CD4-positive, alpha-beta T cell treated with Interleukin-1 beta for 1 hour (primary cell): ENCODE measurements around the gene FMO2.
A peak's percentile ranks its signal among the peaks of the same experiment; 100 is the strongest.
"Not testable (repeated sequence)": the region's sequence is repeated elsewhere in the genome, so short reads cannot be mapped to it uniquely, and the experiment has no call there.

Experiments used
- DNase-seq, 2 donors: peaks; one replicate each; pipeline ENCODE4 v3.0.0-alpha.2; 2020 to 2022

FMO2 gene

DNA sequence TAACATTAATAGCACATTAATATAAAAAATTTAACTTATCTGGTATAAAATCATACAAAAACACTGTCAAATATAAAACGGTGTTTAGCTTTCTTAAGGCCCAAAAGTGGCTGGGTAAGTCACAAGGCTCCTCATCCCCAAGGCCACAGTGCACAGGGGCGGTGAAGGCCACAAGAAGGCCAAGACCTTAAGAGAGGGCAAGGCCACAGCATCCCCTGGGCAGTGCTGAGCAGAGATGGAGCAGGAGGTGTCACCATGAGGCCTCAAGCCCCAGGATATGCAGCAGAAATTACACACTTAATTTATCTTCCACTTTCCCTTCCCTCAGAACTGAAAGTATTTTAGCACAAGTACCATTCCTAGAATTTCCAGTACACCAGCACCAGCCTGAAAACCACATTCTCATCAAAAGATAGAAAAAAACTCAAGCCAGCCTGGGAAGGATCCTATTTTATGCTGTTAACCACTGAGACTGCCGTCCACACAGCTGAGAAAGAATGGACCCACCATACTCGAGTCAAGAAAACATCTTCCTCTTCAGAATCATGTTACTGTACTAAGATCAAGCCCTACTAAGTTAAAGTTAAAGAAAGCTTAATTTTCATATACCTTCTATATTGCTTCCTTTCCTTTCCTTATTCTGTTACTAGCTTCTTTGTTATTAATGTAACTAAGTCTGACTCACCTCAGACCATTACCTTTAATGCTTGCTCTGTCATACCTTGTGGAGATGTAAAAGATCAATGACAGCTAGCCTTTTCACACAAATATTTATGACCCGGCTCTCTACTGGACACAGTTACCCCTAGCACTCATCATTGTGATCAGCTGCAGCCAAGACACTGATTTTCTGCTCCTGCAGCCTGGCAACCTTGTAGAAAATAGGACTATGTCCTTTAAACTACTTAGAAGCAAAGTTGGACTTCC is 36.8 kb downstream of the FMO2 start:
- no peak for DNase-seq

DNA sequence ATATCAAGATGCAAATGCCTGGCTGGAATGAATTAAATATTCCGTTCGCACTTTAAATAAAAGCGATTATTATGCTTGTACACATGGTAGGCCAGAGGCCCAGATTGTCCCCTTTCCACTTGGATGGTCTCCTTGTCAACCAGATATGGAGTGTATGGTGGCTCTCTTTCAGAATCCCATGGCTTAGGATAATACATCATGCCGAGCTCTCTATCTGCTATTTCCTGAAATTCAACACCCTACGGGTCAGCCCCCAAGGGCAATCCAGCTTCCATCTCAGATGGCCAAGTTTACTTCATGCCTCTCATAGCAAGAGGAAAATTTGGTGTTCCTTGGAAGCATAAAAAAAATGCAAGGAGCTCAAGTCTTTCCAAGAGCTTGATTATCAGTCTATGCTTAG is 37.8 kb downstream of the FMO2 start:
- no peak for DNase-seq

DNA sequence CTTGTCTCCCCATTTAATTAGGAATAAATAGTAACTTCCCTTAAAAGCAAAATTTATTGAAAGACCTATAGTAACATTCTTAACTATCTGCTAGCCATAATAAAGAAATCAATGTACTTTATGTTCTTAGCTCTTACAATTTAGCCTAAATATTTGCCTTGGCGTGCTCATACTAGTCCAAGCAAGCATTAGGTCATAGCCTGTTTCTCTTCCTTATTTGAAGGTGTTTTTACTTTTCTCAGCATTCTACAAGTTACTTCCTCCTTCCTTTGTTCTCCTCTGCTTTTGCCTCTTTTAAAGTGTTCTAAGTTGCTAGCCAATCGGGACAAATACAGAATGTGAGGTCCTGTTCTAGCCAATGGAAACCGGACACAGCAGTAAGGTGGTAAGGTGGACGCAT is 39.2 kb downstream of the FMO2 start:
- DNase-seq: not testable (repeated sequence)

DNA sequence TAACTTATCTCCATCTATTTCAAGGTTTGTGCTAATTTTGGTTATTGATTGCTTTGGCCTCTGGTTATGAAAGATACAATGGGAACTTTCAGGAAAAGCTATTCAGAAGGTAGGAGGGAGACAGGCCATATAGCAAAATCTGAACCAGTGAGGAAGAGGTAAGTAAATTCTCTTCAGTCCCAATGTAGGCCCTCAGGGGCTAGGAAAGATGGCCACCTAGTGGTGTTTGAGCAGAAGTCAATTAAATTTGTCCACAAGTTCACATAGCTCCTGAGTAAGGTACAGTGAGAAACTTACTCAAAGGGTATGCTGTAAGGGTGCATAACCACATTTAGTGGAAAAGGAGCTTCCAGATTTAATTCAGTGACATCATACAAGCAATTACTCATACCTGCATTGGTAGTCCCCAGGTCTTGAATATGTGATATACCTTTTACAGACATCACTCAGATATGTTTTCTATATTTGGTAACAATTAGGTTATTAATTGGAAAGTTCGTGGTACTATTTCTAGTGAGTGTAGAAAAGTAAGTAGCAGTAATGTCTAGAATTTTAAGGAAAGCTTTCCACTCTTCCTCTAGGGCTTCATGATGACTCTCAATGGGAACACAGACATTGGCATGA is 41.8 kb downstream of the FMO2 start:
- peak; percentile 6 to 15 for DNase-seq

DNA sequence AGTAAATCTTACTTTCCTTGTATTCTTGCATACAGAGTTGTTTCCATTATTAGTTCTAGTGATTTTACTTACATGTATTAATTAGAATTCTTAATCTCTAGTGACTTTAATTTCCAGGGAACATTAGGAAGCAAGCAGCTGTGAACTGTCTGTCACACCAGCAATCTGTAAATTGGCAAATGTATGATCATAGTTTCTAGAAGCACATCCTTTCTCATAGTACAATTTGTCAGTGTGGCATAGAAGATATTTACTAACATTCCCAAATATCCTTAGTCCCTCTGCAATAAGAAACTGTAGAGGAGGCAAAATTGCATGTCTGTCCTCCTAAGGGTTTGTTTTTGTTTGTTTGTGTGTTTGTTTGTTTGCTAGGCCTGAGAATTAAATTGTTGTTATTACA is 46.2 kb downstream of the FMO2 start:
- no peak for DNase-seq

DNA sequence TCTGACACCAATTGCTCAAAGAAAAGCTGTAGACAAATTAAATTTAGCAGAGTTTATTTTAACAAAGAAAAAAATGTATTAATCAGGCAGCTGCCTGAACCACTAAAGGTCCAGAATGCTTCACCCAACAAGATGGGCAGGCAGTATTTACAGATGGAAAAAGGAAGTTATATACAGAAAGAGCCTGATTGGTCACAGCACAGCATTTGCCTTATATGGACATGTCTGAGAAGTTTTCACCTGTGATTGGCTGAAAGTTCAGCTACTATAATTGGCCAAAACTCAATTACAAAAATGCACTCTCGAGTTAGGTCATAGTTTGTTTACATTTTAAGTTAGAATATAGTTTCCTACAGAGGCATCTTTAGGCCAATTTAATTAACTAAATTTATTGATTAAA is 48.1 kb downstream of the FMO2 start:
- no peak for DNase-seq

DNA sequence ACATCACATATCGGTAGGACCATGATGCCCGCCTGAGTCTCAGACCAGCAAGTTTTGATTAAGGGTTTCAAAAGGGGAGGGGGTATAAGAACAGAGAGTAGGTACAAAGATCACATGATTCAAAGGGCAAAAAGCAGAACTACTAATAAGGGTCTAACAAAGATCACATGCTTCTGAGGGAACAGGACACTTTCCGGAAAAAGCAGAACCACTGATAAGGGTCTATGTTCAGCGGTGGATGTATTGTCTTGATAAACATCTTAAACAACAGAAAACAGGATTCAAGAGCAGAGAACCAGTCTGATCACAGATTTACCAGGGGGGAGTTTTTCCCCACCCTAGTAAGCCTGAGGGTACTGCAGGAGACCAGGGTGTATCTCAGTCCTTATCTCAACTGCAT is 51.1 kb downstream of the FMO2 start:
- DNase-seq: not testable (repeated sequence)

DNA sequence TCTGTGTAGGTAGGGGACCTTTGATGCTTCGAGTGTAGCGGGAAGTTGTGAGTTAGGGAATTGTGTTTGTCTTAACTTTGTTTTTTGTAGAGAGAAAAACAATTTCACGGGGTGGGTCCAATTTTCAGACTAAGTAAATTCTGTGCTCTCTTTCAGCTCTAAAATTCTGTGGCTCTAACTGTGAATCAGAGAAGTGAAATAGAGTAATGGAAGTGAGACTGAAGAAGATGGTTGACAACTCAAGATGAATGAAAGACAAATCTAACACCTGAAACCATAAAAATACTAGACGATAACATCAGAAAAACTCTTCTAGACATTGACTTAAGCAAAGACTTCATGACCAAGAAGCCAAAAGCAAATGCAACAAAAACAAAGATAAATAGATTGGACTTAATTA is 58.8 kb downstream of the FMO2 start:
- no peak for DNase-seq

DNA sequence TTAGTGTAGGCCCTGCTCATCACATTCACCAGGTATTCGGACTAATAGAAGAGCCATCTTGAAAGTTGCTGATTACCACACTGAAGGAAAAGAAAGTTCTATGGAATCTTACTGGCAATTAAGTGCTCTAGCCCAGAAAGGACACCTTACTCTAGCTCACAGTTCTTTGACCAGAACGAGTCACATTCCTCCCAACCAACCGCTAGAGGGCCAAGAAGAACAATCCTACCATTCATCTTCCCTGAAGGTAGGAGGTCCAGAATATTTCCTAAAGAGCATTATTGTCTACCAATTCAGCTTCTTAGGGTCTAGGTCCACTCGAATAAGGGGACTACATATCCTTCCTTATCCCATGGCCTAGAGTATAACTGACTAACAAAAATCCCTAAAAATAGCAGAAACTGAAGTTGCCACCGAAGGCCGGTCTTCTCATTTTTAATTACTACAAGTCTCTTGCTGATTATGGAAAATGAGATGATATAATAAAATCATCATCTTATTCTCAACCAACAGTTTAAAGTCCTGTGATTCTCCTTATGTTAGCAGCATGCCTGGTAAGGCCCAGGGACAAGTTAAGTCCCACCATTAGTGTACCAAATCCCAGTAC is 60.5 kb downstream of the FMO2 start:
- DNase-seq: peak in 1 of 2 donors; percentile 36

DNA sequence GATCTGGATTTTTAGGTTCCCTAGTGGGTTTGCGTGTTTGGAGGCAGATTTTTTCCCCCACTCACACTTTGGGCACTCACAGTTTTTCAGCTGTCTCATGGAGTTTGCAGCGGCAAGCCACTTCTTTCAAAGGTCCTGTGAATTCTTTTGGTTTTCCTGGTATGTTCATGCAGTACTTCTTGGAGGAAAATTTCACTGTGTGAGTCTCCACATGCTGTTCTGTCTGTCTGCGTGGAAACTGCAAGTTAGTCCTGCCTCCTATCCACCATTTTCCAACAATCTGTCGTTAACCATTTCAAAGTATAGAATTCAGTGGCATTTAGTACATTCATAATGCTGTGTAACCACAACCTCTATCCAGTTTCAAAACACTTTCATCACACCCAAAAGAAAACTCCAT is 62.4 kb downstream of the FMO2 start:
- DNase-seq: no peak

DNA sequence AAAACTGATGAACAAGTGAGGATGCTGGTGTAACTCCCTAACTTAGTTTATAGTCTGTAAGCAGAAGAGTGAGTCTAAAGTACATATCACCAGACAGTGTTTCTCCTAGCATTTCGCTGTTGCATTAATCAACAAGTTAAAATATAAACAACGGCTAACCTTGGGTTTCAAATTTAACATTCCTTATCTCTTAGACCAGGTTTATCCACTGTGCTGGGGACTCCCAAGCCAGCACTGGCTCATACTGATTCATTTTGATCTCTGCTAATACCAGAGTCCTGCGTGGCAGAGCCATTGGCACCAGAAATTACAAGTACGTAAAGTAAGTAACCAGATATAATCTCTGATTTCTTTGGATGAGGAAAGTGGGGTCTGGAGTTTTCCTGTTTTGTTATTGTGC is 63.2 kb downstream of the FMO2 start, which contains the start of gene FMO1:
Gene FMO1 (plus strand): TSS at position 193 of the 400 bp plus-strand sequence. CDS start 9,594 bp downstream, outside the sequence.
- no peak for DNase-seq

DNA sequence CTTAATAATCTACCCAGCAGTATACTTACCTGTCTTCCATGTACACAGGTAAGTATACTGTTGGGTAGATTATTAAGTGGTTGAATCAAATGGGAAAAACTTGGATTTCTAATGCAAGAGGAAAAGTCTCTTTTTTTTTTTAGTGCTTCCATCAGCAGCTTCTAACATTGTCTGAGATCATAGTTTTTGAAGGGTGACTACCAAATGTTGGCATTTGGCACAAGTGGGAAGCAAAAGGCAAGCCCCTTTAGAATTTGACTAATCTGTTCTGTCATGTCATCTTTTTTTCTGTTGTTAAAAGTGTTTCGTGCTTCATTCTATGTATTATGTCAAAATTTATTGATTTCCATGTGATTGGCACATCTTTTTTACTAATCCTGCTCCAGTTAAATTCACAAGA is 63.7 kb downstream of the FMO2 start:
- no peak for DNase-seq

DNA sequence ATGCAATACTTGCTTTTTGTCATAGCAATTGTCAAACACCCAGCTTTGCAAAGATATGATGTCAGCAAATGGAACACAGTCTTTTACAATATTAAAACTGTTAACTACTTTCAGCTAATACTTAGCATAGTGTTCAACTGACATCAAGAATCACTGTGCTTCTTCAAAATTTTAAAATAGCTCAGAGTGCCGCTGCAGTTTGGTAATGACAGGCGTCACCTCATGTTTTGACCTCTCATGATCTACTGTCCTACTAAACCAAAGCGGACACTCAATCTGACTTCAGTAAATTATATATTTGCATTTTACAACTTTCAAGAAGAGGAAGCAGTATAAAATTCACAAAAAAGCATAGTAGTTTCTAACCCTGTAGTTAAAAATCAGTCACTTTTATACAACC is 65.2 kb downstream of the FMO2 start:
- DNase-seq: no peak

DNA sequence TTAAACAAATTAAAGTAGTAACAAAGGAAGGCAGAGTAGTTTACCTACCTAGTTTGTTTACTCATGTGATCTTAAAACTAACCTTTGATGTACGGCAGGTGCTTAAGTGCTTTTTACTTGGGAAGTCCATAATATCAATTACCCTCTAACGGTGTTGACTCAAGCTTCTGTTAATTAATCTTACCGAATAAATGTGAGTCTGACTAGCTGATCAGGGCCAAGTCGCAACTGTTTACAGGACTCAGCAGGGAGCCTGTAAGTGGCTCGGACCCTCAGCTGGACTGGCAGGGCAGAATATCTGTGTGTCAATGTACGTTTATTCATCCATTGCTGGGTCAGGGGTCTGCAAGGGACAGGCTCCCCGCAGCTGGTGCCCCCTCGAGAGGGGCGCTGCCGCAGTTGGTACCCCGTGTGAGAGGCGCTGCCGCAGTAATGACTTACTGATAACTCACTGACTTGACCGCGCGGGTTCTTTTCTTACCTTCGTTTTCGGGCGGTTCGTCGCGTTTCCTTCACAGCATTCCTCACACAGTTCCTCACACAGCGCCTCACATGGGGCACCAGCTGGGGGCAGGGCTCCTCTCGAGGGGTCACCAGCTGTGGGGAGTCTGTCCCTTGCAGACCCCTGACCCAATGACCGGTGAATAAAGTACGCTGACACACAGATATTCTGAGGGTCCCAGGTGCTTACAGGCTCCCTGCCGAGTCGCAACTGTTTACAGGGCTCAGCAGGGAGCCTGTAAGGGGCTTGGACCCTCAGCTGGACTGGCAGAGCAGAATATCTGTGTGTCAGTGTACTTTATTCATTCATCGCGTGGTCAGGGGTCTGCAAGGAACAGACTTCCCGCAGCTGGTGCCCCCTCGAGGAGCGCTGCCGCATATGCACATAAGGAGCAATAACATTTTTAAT is 66.2 kb downstream of the FMO2 start:
- DNase-seq: peak; percentile 8 to 17

DNA sequence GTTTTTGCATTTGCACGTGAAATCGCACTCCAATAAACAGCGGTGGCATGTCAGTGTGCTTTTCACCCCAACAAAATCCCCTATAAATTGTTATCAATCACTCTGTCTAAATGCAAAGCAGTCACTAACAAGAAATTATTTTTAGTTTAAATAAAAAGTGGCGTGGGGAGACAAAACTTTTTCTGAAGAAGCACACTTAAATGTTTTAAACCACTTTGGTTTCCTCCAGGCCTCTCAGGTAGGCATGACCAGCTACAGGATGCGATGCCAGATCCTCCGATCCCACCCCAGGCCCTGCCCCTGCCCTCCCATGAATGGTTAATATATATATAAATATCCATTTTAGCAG is 66.8 kb downstream of the FMO2 start:
- no peak for DNase-seq

DNA sequence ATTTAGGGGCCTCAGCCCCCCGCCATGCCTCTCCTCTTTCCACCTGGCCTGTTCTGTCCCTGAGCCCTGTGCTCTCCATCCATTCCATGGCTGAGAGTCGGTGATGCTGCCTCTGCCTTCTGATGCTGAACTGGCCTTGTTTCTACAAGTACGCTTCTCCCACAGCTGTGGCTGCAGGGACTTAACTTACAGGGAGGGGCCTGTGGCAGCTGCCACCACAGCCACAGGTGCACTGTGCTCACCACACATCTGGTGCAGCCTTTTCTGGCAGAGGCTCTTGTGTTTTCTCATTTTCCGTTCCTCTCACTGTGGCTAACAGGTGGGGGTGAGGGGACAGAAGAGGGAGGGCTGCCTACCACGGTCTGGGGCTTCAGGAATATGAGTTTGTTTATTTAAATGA is 67.4 kb downstream of the FMO2 start:
- peak in 1 of 2 donors; percentile 50 for DNase-seq

DNA sequence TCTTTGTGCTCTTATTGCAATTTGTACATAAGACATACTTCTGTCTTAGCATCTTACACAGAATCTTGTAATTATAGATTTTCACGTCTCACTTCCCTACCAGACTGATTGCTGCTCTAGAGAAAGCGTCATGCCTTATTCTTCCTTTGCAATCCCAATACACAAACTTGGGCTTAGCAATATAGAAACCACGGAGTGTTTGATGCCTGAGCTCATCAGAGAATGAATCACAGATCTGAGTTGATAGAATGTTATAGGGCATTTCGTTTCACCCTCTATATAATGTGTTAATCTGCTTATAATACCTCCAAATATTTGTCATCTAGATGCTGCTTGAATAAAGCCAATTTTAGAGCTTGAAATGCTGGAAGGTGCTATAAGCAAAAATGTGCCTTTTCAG is 69.8 kb downstream of the FMO2 start:
- DNase-seq: no peak

DNA sequence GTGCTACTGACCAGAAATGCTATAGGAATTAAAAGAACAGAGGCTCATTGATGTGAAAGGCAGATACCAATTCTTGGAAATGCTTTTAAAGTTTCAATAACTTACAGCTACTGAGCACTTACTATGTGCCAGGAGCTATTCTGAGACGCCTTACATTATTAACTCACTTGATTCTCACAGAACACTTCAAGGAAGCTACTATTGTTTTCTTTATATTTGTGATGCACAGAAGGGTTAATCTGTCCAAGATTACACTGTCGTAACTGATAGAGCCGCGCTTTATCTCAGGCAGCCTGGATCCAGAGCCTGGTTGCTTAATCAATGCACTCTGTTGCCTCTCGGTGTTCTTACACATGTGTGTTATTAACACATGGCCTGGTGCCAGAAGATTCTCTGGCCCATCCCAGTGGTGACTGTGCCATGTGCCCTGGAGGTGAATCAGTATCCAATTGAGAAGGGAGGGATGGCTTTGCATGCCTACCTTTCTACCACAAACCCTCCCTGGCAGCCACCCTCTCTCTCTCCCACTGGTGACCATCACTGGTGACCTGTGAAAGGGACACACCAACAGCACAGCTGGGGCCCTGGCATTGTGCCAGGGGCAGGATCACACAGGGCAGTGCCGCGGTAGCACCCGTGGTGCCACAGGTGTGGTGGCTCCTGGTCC is 72.0 kb downstream of the FMO2 start:
- DNase-seq: no peak

DNA sequence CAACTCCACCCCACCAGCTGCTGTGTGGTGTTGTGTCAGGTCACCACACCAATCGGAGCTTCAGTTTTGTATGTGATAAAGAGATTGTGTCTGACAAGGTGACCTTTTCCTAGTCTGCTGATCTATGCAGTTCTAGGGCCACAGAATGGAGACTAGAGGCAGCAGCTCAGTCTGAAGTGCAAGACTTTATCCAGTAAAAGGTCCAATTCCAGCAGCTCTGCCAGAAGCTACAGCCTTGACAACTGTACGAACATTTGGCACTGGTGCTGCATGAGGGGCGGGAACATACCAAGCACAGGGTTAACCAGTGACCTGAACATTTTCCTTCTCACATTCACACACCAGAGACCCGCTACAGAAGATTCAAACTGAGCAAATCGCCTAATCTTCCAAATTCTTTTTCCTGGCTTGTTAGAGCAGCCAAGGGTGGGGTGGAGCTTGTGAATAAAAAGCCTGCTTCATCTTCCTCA is 72.5 kb downstream of the FMO2 start:
- DNase-seq: no peak

DNA sequence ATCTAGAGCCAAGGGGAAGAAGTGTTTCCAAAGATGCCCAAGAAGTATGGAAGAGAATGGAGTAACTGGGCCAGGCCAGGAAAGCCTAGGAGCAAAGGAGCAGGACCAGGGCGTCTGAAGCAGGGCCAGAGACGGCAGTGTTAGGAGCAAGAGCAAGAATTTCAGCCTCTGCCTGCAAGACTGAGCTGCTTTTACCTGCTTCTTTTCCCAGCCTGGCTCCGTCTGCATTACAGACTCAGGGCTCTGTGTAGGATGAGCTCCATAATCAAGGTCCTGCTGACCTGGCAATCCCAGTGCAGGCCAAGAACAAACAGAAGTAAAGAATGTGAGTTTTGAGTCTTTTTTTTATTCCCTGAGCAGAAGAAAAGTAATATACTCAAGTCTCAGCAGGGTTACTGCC is 73.3 kb downstream of the FMO2 start:
- no peak for DNase-seq

DNA sequence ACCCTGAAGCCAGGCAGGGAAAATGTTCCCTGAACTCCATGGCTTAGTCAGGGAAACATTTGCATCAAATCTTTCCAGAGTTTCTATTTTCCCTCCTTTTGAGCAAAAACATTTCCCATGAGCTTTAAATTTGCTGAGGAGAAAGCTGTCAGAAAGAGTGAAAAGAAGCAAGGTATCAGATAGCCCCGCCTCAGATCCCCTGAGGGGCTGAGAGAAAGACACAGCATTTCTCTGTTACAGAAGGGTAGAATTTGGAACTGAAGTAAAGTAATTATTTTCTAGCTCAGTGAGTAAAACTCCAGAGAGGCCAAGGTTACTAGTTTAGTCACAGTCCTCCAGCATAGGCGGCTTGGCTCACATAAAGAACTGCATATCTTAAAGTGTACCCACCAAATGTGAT is 73.8 kb downstream of the FMO2 start:
- DNase-seq: no peak
